Endometrial microvascular endothelial cells (primary cell): ENCODE results near the gene KCNH1. TPM values are rescaled to one million over a fixed set of nuclear protein-coding genes. Genes with fewer than 3 reads are reported as not detected.

Experiments used
- in situ Hi-C: cut with HindIII; loops from 2 replicates; pipeline ENCODE4 v1.10.0; 2017; ENCODE audit warnings: low sequenced_read_pairs, low pct_unique_long_range_greater_than_20kb; ENCODE audit errors: inconsistent ontology term
- total RNA-seq: library from RNA; depleted of rRNA; stranded (reverse); fragments of >200 nt; gene quantifications from one replicate; pipeline ENCODE4 v1.2.3, GENCODE V29; 2015; ENCODE audit errors: inconsistent ontology term

Gene KCNH1
- total RNA-seq, 1 donor from 2014 or later, result not detected

DNA sequence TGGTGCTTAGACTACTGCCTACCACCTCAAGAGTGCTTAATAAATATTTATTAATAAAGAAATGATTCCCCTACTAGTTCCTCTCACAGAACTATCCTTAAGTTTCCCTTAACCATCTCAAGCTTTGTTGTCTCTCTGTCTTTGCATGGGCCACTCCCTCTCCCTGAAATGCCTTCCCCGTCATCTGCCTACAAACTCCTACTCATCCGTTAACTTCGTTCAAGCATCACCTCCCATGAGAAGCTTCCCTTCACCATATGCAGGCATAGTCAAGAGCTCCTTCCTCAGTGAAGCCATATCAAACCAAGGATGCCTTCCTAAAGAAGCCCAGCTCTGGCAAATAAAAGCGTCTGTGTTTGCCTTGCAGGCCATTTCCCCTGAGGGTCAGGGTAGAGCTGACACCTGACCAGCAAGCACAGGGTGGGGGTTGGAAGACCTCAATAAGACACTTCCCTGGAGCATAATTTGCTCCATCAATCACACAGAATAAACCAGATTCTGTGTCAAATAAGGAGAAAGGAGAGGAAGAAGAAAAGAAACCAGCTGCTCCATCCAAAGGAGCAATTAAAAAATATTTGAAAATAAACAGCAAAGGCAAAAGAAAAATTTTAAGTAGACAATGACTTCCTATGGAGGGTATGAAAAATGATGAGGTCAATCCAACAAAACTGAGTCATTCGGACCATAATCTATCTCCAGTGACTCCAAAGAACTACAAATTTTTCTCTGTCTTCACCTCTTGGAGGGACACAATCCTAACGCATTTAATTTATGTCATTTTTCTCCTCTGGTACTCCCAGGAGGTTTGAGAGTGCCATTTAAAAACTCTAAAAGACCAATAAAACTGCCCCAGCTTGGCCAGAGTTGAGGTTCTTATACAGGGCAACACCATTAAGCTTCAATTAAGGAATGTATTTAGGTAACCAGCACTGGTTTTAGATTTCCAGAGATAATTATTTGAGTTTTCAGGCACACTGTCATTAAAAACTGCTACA, 303.6 kb downstream of the KCNH1 start:
- in situ Hi-C loops, result no loop called here

DNA sequence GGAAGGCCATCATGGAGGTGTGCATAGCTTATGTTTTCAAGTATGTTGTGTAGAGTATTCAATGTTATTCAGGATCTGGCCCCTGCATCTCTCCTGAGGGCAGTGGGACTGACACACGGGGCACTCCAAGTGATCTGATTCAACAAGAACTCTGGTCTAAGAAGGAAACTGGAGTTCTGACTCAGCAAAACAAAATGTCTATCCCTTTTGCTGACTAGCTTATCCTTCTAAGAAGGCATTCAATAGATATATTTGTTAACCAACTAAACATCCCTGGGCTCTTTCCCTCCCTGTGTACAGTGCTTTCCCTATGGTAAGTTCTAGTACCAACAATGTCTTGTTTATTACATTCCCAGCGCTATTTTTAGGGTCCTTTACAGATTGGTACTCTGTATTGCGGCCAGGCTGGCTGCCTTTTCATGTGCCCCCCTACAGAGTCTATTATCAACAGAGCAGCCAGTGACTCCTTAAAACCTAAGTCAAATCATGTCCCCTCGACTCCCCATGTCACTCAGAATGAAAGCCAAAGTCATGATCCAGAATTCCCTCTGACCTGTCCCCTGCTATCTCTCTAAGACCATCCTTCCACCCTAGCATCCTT, 304.9 kb downstream of the KCNH1 start:
- in situ Hi-C loops, result no loop called here

DNA sequence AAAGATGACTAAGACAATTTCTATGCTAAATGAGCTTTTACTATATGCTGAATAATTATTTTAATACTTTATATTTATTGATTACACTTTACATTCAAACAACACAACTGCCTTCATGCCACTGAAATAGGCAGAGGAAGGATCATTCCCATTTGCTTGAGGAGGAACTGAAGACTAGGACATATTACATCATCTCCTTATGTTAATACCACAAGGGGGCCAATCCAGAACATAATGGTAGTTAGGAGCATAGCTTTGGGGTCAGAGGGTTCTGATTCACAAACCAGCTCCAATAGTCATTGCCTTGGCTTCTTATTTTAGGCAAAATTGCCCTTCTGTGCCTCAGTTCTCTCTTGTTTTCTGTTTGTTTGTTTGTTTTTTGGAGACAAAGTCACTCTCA, 306.5 kb downstream of the KCNH1 start:
- in situ Hi-C loops, result no loop called here

DNA sequence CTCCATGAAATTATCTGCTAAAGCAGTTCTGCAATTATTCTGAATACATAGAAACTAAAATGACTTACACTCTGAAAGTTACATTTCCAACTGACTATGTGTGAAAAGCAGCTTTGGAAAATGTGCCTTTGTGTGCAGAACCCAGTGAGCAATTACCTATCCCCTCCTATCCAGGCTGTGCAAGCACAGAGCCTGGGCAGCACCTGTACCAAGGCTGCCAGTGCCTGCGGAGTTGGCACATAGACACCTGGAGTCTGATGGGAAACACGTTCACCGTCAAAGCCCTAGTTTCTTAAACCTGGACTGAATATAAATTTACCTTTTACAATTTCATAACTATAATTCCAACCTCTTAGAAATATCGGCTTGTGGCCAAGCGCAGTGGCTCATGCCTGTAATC, 307.3 kb downstream of the KCNH1 start:
- in situ Hi-C loops, result no loop called here

DNA sequence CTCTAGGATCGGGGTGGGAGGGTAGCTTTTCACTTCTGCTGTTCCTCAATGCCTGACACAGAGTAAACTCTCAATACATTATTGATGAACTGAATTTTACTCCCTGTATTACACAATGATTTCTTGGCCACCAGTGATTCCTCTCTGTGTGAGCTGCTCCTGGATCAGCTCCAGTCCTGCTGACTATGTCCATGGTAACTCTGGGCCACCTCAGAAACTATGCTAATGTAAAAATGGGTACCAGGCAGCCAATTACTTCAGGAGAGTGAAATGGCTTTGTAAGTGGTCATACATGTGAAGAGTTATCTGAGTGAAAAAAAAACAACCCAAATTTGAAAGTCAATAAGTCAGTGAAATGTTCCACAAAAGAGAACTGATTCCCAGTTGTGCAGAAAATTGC, 311.0 kb downstream of the KCNH1 start:
- in situ Hi-C loops, result no loop called here

DNA sequence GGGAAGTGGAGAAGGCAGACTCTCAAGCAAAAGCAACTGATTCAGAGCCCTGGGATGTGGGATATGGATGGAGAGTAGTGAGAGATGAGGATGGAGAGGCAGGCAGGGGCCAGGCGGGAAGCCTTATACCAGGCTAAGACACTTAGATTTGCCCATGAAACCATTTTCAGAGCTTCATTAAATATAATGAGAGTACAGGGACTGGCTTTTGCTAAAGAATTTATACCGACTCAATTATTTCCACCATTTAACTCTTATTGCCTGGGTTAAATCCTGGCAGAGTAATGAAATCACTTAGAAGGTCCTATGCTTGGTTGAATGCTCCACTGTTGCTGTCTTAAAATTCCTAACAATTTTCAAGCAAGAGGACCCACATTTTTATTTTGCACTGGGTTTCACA, 311.7 kb downstream of the KCNH1 start:
- in situ Hi-C loops, result no loop called here

DNA sequence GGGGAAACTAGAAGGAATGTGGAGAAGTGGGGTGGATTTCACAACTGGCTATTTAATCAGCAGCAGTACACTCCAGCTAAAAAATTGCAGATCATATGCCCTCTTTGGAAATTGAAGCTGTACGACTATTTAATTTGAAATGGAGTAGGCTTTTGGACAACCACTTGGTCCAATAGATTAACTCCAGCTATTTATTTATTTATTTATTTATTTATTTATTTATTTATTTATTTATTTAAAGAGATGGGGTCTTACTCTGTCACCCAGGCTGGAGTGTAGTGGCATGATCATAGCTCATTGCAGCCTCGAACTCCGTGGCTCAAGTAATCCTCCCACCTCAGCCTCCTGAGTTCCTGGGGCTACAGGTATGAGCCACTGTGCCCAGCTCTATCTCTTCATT, 312.3 kb downstream of the KCNH1 start:
- in situ Hi-C loops, result no loop called here

DNA sequence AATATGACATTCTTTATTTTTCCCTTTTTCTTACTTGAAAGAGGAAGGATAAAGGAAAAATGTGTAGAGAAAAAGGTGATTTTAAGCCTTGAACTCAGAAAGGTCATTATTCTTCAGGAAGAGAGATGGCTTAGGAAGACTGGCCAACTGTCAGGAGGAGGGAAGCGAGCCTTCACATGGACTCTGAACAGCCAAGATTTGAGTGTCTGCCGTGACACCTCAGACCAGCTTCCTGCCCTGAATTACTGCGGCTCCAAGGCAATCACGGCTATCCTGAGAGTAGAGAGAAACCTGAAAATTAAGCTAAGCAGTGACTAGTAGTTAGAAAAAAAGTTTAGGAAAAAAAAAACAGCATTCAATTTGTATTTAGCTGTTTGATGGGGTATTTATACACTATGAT, 314.7 kb downstream of the KCNH1 start:
- in situ Hi-C loops, result no loop called here

DNA sequence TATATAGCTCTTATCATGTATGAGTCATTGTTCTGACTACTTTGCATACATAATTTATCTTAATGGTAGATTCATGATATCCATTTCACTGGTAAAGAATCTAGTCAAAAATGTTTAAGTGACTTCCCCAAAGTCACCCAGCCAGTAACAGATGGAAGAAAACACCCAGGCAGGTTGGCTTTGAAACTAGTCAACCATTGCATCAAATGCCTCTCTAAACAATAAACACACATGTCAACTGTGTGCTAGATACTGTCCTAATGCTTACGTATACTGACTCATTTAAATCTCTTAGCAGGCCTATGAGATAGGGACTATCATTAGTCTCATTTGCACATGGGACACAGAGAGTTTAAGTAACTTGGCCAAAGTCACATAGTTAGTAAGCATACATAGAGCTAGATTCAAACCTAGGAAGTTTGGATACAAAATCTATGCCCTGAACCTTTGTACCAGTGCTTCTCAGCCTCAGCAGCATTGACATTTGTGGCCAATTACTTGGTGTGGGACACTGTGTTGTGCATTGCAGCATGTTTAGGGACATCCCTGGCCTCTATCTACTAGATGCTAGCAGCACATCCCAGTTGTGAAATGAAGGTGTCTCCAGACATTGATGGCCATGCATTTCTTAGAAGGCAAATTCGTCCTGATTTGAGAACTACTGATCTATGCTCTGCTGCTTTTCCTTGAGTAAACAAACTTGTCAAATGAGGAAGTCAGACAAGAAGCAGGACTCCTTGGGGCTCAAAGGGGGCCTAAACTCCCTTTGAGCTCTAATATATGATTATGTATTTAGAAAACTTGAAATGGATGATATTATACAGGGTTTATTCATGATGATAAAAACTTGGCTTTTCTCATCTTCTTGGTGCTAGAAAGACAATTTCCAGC, 316.3 kb downstream of the KCNH1 start:
- in situ Hi-C loops, result no loop called here

DNA sequence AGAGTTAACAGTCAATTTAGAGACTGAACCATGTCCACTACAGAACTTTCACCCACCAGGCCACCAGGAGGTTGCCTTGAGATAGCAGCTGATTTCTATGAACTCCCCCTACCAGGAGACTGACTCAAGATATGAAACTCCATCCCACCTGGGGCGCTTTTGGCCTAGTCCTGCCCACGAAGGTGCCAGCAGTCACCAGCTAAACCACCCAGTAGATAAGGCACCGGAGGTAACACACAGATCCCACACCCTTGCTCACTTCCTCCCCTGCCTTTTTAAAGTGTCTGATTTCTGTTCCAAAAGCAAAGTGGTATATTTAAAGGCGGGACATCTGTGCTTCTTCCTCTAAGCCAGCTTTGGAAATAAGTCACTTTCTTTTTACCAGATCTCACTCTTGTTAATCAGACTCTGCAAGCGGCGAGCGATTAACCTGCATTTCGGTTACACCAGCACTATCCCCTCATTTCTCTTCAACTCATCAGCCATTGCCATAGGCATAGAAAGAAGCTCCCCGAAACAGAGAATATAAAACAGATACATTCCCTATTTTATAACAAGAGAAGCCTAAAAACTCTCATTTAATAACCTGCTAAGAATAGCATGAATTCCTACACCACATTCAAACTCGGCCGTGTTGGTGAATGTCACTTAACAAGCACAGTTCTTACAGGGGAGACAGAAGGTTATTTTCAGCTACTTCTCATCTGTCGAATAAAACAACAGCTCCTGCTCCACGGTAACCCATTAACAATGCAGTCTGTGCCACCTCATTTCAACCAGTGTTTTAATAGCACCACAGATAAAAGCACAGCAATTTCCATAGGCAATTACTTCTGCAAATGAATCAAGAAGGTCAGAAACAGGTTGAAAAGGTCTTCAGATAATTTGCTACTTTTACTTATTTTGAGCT, 318.1 kb downstream of the KCNH1 start:
- in situ Hi-C loops, result no loop called here

DNA sequence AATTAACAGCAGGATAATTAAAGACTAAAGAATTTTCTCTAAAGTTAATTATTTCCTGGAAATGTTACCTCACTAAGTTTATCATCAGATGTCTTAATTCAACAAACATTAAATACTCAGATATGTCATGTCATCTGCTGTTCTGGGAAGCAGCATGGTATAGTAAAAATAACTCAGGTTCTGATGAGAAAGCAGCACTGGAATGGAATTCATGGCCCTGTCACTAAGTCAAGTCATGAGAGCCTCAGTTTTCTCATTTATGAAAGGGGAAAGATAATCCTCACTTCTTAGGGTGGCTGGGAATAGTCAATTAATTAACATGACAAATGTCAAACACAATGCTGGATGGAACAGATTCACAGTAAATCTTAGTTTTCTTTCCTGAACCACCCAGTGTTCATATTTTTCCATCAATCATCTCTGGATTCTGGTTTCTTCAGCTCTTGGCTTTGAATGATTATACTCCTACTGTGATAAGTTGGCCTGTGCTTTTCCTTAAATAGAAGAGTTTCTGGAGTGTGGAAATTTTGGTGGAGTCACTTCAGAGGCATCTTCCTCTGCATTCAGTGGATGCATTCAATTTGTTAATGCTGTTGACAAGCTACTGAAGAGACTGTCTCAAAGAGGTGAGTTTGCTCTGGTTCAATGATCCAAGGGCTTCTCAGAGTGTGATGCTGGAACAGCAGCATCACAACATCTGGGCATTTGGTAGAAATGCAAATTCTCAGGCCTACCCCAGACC, 319.4 kb downstream of the KCNH1 start:
- in situ Hi-C loops, result no loop called here

DNA sequence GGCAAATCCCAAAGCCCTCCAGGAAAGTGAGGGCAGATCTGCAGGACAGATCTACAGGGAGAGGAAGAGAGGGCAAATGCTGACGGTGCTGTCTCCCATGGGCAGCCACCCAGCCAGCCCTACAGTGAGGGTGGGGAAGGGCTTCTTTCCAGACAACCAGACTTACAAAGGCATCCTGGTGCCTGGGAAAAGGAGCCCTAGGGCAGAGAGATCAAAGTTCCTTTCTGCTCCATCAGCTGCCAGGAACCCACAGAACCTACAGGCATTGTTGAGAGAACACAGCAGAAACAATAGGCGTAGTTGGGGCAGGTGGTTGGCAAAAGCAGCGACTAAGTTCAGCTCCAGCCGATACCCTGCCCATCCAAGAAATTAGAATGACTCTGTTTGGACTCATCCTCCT, 332.4 kb downstream of the KCNH1 start:
- in situ Hi-C loops, result no loop called here

DNA sequence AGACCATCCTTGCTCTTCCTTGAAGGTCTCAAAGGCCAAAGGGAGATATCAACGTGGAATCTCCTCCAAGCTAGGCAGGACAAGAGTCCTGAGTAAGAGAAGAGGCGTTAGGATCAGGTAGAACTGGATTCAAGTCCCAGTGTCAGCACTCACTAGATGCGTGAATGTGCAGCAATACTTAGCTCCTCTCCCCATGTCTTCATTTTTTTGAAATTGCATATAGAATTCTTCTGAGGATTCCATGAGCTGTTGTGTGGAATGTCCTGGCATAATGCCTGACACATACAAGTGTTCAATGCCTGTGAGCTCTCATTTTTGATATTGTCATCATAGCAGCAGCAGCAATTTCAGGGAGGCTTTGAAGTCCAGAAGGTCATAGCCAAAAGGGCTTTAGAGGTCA, 333.2 kb downstream of the KCNH1 start:
- in situ Hi-C loops, result no loop called here

DNA sequence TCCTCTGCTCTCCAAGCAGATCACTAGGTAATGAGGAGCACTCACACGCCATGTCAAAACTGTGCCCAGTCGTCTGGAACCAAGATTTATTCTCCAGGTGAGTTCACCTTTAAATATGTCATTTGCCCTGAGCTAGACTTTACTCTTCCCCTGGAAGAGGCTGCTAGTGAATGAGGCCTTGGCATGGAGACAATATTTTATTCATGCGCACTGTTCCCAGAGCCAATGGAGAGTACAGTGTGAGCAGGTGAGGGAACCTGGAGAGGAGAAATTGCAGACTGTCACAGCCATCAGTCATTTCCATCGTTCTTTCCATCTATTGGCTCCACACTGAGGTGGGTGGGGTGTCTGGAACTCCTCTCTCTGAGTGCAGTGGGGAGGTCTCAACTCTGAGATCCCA, 333.6 kb downstream of the KCNH1 start:
- in situ Hi-C loops, result no loop called here

DNA sequence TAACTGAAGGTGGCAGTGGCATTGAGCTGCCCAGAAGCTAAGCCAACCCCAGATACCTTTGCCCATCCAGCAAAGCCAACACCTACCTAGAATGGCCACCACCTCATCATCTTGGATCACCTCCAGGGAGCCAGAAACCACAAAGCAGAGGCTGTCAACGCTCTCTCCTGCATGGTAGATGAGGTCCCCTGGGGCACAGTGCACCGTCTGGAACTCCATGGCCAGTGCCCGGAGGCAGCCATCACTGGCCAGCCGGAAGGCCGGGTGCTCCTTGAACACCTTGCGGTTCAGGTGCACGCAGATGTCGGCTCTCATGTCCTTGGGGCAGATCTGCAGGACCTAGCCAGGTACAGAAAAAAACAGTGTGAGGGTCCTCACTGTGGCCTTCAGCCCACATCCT, 336.5 kb downstream of the KCNH1 start:
- in situ Hi-C loops, result no loop called here

DNA sequence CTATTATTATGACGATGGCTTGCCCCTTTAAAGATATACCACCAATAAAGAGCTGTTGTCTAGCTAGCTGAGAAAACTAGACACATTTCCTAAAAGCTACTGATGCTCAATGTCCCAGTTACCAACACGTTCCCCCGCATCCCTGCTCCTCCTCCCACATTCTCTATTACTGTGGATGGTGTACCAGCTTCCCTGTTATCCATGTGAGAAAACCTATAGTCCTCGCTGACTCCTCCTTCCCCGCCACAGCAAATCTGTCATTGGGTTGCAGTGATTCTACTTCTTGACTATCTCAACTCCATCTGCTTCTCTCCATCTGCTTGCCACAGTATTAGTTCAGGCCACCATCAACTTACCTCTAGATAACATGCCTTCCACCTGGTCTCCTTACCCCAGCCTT, 337.5 kb downstream of the KCNH1 start:
- in situ Hi-C loops, result no loop called here

DNA sequence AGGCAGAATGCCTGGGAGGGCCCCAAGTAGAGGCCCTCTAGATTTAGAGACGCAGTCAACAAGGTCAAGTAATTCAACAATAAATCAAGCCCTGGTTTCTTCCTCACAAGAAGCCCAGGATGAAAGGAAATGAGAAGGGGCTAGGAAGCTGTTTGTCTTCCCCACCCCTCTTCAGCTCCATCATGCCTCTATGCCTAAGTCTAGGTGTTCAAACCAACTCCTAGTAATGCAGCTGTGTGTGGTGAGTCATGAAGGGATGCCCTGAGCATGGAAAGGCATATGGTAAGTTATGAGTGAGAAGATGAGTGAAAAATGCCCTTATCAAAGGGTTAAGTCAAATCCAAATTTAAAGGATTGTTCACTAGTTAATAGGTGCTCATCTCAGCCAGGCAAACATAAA, 339.5 kb downstream of the KCNH1 start:
- in situ Hi-C loops, result no loop called here
